ENCODE results near the gene GNAI1. TPM values are rescaled to one million over a fixed set of nuclear protein-coding genes. Genes with fewer than 3 reads are reported as not detected.
"Not testable (repeated sequence)": the region's sequence is repeated elsewhere in the genome, so short reads cannot be mapped to it uniquely, and the experiment has no call there.

GNAI1 gene
- total RNA-seq, 2 donors from 2014 or later = 30.2 to 40.4 TPM

DNA sequence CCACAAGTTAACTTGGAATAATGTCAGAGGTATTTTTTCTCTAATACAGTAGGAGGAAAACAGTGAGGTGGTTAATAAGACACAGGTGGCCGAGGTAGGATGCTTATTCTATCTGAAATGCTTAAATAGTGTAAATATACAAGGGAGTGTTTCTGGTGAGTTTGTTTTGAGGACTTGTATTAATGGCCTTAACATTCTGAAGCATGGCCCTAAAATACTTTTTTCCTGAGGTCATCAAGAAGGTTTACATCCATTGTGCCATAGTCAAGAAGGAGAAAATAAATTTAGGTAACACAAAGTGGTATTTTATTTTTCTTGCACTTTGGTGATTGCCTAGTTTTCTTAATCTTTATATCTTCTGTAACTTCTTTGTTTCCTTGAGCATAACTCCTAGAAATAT is 18.8 kb downstream of the GNAI1 start:
- intact Hi-C loops (cut with DNase I) = no loop called here
- Histone ChIP-seq H3K9me3 (no peaks in the 10 kb centered on the region), H3K27ac (no peak overlapping the region), H3K4me1 (replicated peaks) (no peaks in the 10 kb centered on the region), H3K4me3 (no peak overlapping the region), H3K36me3 (no peaks in the 10 kb centered on the region), H3K27me3 (replicated peaks; ENCODE audit: insufficient read depth) (no peaks in the 10 kb centered on the region)
- TF ChIP-seq POLR2A (IDR thresholded peaks at IDR 0.05) = no peak
- TF ChIP-seq, protein P1, sequence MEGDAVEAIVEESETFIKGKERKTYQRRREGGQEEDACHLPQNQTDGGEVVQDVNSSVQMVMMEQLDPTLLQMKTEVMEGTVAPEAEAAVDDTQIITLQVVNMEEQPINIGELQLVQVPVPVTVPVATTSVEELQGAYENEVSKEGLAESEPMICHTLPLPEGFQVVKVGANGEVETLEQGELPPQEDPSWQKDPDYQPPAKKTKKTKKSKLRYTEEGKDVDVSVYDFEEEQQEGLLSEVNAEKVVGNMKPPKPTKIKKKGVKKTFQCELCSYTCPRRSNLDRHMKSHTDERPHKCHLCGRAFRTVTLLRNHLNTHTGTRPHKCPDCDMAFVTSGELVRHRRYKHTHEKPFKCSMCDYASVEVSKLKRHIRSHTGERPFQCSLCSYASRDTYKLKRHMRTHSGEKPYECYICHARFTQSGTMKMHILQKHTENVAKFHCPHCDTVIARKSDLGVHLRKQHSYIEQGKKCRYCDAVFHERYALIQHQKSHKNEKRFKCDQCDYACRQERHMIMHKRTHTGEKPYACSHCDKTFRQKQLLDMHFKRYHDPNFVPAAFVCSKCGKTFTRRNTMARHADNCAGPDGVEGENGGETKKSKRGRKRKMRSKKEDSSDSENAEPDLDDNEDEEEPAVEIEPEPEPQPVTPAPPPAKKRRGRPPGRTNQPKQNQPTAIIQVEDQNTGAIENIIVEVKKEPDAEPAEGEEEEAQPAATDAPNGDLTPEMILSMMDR (IDR thresholded peaks at IDR 0.05) = no peak
- TF ChIP-seq POLR2AphosphoS5 (IDR thresholded peaks at IDR 0.05) = no peak
- WGBS = 79% methylated on average over 1 of the region's 1 CpG
- DNase-seq (ENCODE audit: low spot score) = no peak

DNA sequence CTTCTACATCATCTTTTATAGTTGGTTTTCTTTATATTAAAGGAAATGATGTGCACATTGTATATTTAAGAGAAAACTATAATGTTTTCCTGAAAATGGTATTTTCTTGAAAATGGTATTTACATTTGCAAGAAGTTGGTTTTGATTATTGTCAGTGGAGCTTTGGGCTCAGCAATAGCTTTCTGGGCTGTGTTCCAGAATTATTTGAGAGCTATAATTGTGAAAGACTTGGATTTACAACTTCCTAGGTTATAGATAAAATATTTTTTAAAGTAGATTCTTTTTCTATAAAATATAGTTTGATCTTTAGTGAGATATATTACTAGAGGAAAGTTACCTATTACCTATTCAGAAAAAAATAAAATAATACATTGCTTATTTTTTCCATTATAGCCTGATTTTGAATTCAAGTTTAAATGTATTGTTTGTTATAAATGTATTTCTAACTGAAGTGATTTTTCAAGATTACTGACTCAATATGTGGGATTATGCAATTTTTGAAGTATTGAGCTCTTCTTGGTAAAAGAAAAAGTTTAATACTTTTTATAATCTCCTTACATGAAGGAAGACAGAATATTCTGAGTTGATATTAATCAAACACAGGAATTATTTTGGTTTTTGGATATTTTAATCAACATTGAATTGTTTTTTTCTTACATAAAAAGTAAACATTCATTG is 20.2 kb downstream of the GNAI1 start:
- no peak overlapping the region for H3K4me3 ChIP-seq
- intact Hi-C loops (cut with DNase I) = no loop called here
- TF ChIP-seq POLR2AphosphoS5 (IDR thresholded peaks at IDR 0.05) = no peak
- TF ChIP-seq, protein P1 (IDR thresholded peaks at IDR 0.05) = no peak
- no peak for TF ChIP-seq POLR2A (IDR thresholded peaks at IDR 0.05)
- H3K9me3 ChIP-seq = no peaks in the 10 kb centered on the region
- no peak for DNase-seq (ENCODE audit: low spot score)
- no peaks in the 10 kb centered on the region for H3K4me1 ChIP-seq (replicated peaks)
- no peaks in the 10 kb centered on the region for H3K27me3 ChIP-seq (replicated peaks; ENCODE audit: insufficient read depth)
- H3K27ac ChIP-seq = no peak overlapping the region
- H3K36me3 ChIP-seq = no peaks in the 10 kb centered on the region

DNA sequence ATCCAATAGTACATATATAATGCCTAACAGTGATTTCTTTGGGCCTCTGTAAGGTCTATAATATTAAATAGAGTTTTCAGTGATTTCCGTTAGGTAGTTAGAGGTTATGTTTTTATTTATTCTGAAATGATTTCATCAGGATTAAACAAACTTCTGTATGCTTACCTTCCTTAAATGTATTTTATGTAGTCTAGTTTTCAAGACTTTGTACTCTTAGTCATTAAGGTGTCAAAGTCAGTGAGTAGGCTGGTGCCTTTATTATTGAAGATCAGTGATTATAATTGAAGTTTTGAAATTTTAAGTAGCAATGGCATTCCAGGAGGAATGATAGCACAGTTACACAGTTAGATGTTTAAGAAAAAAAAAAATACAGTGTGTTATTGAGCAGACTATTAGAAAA is 20.7 kb downstream of the GNAI1 start:
- Histone ChIP-seq H3K27ac (no peak overlapping the region), H3K36me3 (no peaks in the 10 kb centered on the region), H3K4me3 (no peak overlapping the region), H3K27me3 (replicated peaks; ENCODE audit: insufficient read depth) (no peaks in the 10 kb centered on the region), H3K4me1 (replicated peaks) (no peaks in the 10 kb centered on the region), H3K9me3 (no peaks in the 10 kb centered on the region)
- 100% methylated on average over 1 of the region's 1 CpG for WGBS
- no peak for DNase-seq (ENCODE audit: low spot score)
- TF ChIP-seq POLR2A (IDR thresholded peaks at IDR 0.05) (no peak), POLR2AphosphoS5 (IDR thresholded peaks at IDR 0.05) (no peak)
- TF ChIP-seq, protein P1 (IDR thresholded peaks at IDR 0.05) = no peak
- intact Hi-C loops (cut with DNase I) = no loop called here

DNA sequence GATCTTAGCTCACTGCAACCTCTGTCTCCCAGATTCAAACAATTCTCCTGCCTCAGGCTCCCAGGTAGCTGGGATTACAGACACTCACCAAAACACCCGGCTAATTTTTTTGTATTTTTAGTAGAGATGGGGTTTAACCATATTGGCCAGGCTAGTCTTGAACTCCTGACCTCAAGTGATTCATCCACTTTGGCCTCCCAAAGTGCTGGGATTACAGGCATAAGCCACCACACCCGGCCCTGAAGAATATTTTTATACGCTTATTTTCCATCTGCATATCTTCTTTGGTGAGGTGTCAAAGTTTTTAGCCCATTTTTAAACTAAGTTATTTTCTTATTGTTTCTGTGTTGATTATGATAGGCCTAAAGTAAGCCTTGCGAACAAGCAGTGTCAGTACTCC is 23.1 kb downstream of the GNAI1 start:
- H3K4me3 ChIP-seq; H3K4me1 ChIP-seq (replicated peaks); intact Hi-C loops (cut with DNase I); H3K27me3 ChIP-seq (replicated peaks; ENCODE audit: insufficient read depth); H3K27ac ChIP-seq; H3K9me3 ChIP-seq; H3K36me3 ChIP-seq; DNase-seq (ENCODE audit: low spot score): not testable (repeated sequence)
- WGBS = 91% methylated on average over 4 of the region's 4 CpGs

DNA sequence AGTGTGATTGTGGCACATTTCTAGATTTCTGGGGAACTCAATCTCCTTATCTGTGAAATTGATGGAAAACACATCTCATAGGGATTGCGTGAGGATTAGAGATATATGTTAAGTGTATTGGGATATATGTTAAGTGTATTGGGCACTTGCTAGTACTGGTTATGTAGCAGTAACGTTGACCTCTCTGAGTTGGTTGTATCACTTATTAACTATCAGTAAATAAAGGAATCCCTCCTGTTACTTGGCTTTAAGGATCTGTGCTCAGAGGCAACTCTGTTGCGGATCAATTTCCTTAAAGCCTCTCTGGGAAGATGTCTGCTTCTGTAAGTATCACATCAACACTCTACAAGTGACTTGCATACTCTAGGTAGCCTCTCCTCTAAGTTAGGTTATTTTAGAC is 25.2 kb downstream of the GNAI1 start:
- no peaks in the 10 kb centered on the region for H3K27me3 ChIP-seq (replicated peaks; ENCODE audit: insufficient read depth)
- no peak overlapping the region for H3K4me3 ChIP-seq
- no peaks in the 10 kb centered on the region for H3K4me1 ChIP-seq (replicated peaks)
- H3K36me3 ChIP-seq = no peaks in the 10 kb centered on the region
- intact Hi-C loops (cut with DNase I) = no loop called here
- DNase-seq (ENCODE audit: low spot score) = no peak
- TF ChIP-seq, protein P1 (IDR thresholded peaks at IDR 0.05) = no peak
- TF ChIP-seq POLR2AphosphoS5 (IDR thresholded peaks at IDR 0.05) (no peak), POLR2A (IDR thresholded peaks at IDR 0.05) (no peak)
- 93% methylated on average over 3 of the region's 3 CpGs for WGBS
- no peaks in the 10 kb centered on the region for H3K9me3 ChIP-seq
- no peak overlapping the region for H3K27ac ChIP-seq

Data from prostate gland (tissue), 2 donors.